Calu3 (cell line): ENCODE results near the gene MAPK8IP1. TPM values are rescaled to one million over a fixed set of nuclear protein-coding genes. Genes with fewer than 3 reads are reported as not detected.

Experiments used
- BruUV-seq: library from RNA; stranded (reverse); fragments of 400-500 nt; replicated peaks from 2 replicates; lab custom pipeline; 2021; lab: Mats Ljungman, UMichigan
- CTCF ChIA-PET: fragments of 300-600 bp; sonication (Branson Sonifier 250); formaldehyde crosslinking; loops from one replicate; lab custom pipeline; 2022; ENCODE audit warnings: antibody characterized with exemption; lab: Charles Lee
- DNase-seq: peaks from one replicate; pipeline ENCODE4 v3.0.0; 2022
- H3K27ac Mint-ChIP-seq: one replicate; pipeline ENCODE4 v1.8.0; 2022; ENCODE audit warnings: mixed read lengths; ENCODE audit not compliant: unreplicated experiment
- H3K27me3 Mint-ChIP-seq: one replicate; pipeline ENCODE4 v1.8.0; 2022; ENCODE audit warnings: mixed read lengths; ENCODE audit not compliant: unreplicated experiment
- H3K36me3 Mint-ChIP-seq: one replicate; pipeline ENCODE4 v1.8.0; 2022; ENCODE audit warnings: mild to moderate bottlenecking, moderate library complexity, mixed read lengths; ENCODE audit not compliant: insufficient read depth, unreplicated experiment
- H3K4me1 Mint-ChIP-seq: one replicate; pipeline ENCODE4 v1.8.0; 2022; ENCODE audit warnings: mild to moderate bottlenecking, low read depth, mixed read lengths; ENCODE audit not compliant: unreplicated experiment
- H3K4me3 Mint-ChIP-seq: one replicate; pipeline ENCODE4 v1.8.0; 2022; ENCODE audit warnings: mild to moderate bottlenecking, low read depth, moderate library complexity, mixed read lengths; ENCODE audit not compliant: unreplicated experiment
- H3K9me3 Mint-ChIP-seq: one replicate; pipeline ENCODE4 v1.8.0; 2022; ENCODE audit warnings: low read depth, mixed read lengths; ENCODE audit not compliant: unreplicated experiment
- intact Hi-C: fragments of 100-400 bp; cut with micrococcal nuclease; formaldehyde crosslinking; loops from one replicate; pipeline ENCODE4 v1.10.0; 2022; ENCODE audit not compliant: unreplicated experiment
- total RNA-seq: library from RNA; stranded (reverse); gene quantifications from 2 replicates; pipeline ENCODE4 v1.2.3, GENCODE V29; 2022
- TF ChIP-seq, protein P1 (sequence below): fragments of 200-600 bp; IDR thresholded peaks from one replicate; pipeline ENCODE4 v1.8.0; 2022; ENCODE audit warnings: antibody characterized with exemption; ENCODE audit not compliant: unreplicated experiment

Gene MAPK8IP1
- total RNA-seq, 1 experiment from 2014 or later, result 4.1 TPM

DNA sequence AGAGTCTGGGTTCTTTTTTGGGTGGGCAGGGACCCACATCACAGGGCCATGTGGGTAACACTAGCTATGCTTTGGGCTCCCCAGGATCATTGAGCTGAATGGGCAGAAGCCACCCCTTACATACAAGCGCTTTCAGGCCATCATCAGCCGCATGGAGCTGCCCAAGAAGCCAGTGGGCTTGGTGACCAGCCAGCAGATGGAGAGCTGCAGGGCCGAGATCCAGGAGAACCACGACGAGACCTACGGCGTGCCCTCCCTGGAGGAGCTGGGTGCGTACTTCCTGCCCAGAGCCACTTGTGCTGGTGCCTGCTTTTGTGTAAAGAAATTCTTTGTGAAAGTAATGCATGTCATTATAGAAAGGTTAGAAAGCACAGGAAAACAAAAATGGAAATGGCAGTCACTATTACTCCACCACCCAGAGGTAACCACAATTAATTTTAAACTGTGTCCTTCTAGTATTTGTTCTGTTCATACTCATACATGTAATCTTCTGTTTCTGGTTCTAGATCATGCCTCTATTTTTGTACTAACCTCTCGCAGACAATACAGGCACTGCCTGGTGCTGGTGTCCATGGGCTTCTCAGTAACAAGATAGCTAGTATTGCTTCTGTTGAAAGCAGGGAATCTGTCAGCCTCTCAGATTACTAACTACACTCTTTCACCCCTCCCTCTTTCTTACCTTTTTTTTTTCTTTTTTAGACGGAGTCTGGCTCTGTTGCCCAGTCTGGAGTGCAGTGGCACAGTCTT, 24.5 kb upstream of the MAPK8IP1 start:
- intact Hi-C loops, result no loop called here
- no peaks in the 10 kb centered on the region for H3K9me3 Mint-ChIP-seq
- TF ChIP-seq, protein P1, sequence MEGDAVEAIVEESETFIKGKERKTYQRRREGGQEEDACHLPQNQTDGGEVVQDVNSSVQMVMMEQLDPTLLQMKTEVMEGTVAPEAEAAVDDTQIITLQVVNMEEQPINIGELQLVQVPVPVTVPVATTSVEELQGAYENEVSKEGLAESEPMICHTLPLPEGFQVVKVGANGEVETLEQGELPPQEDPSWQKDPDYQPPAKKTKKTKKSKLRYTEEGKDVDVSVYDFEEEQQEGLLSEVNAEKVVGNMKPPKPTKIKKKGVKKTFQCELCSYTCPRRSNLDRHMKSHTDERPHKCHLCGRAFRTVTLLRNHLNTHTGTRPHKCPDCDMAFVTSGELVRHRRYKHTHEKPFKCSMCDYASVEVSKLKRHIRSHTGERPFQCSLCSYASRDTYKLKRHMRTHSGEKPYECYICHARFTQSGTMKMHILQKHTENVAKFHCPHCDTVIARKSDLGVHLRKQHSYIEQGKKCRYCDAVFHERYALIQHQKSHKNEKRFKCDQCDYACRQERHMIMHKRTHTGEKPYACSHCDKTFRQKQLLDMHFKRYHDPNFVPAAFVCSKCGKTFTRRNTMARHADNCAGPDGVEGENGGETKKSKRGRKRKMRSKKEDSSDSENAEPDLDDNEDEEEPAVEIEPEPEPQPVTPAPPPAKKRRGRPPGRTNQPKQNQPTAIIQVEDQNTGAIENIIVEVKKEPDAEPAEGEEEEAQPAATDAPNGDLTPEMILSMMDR, result no peak
- CTCF ChIA-PET, result interaction anchor here (0.6 to 1.0 kb wide), 2 partner anchors 15 to 593 kb away, joined by 3 read pairs; no protein-coding TSS in a partner anchor
- no TSS peak for BruUV-seq
- no peak overlapping the region for H3K27ac Mint-ChIP-seq
- no peak overlapping the region for H3K4me3 Mint-ChIP-seq
- no peak for DNase-seq
- no peaks in the 10 kb centered on the region for H3K27me3 Mint-ChIP-seq
- H3K4me1 Mint-ChIP-seq, result no peaks in the 10 kb centered on the region
- H3K36me3 Mint-ChIP-seq, result peaks cover 14% of the 10 kb centered on the region

DNA sequence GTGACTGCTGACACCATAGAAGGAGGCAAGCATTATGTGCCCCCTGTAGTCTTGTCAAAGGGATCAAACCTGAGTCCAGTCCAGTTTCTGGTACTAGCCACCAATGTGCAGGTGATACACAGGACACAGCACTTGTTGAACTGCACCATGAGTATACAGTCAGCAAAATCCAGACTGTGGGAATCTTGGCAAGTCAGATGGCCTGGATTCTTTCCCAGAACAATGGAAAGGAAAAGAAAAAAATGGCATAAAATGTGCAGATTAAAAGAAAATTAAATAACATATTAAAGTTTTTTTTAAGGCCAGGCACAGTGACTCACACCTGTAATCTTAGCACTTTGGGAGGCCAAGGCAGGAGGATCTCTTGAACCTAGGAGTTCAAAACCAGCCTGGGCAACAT, 21.4 kb upstream of the MAPK8IP1 start:
- Mint-ChIP-seq H3K27me3 (no peaks in the 10 kb centered on the region), H3K27ac (no peak overlapping the region), H3K9me3 (no peaks in the 10 kb centered on the region), H3K4me1 (no peaks in the 10 kb centered on the region), H3K36me3 (peaks cover 21% of the 10 kb centered on the region), H3K4me3 (no peak overlapping the region)
- no TSS peak for BruUV-seq
- CTCF ChIA-PET, result no interaction called here
- TF ChIP-seq, protein P1, result no peak
- no peak for DNase-seq
- intact Hi-C loops, result no loop called here

DNA sequence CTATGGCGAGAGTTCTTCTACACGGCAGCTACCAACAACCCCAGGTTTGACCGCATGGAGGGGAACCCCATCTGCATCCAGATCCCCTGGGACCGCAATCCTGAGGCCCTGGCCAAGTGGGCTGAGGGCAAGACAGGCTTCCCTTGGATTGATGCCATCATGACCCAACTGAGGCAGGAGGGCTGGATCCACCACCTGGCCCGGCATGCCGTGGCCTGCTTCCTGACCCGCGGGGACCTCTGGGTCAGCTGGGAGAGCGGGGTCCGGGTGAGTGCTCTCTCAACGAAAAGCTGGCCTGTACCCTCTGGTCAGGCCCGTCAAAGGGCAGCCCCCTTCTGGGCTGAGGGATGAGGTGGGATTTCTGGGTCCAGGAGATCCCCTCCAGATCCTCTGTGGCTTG, 15.9 kb upstream of the MAPK8IP1 start:
- BruUV-seq, result no TSS peak
- H3K27ac Mint-ChIP-seq, result no peak overlapping the region
- CTCF ChIA-PET, result no interaction called here
- no peaks in the 10 kb centered on the region for H3K9me3 Mint-ChIP-seq
- TF ChIP-seq, protein P1, result no peak
- no peak for DNase-seq
- no peaks in the 10 kb centered on the region for H3K27me3 Mint-ChIP-seq
- peaks cover 15% of the 10 kb centered on the region for H3K36me3 Mint-ChIP-seq
- no peak overlapping the region for H3K4me3 Mint-ChIP-seq
- intact Hi-C loops, result no loop called here
- H3K4me1 Mint-ChIP-seq, result no peaks in the 10 kb centered on the region

DNA sequence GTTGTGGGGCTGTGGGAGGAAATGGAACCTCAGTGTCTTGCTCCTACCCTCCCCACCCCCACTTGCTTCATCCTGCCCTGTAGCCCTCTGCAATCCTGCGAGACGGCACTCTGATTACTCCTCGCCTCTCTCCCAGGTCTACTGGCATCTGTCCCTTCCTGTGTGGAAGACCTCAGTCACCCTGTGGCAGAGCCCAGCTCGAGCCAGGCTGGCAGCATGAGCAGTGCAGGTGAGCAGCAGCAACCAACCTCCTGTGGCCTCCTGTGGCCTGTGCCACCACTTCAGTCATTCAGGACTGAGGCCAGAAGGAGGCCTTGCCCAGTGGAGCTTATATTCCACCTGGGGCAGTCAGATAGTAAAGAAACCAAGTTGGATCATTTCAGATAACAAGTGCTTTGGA, 14.7 kb upstream of the MAPK8IP1 start:
- intact Hi-C loops, result no loop called here
- Mint-ChIP-seq H3K27ac (peak overlapping the region; percentile 71), H3K9me3 (no peaks in the 10 kb centered on the region), H3K36me3 (peaks cover 10% of the 10 kb centered on the region), H3K4me3 (no peak overlapping the region), H3K27me3 (no peaks in the 10 kb centered on the region), H3K4me1 (no peaks in the 10 kb centered on the region)
- CTCF ChIA-PET, result no interaction called here
- TF ChIP-seq, protein P1, result no peak
- DNase-seq, result no peak
- BruUV-seq, result no TSS peak
